HG03571 (cell line): ENCODE data around the gene SEZ6L2.
"Not testable (repeated sequence)": the region's sequence is repeated elsewhere in the genome, so short reads cannot be mapped to it uniquely, and the experiment has no call there.

Source experiments
- ATAC-seq: cut with Tn5 transposase; IDR thresholded peaks from one replicate; pipeline ENCODE4 v1.9.1; 2021; ENCODE audit not compliant: unreplicated experiment

The SEZ6L2 gene

GRCh38 chr16:29858149-29858849 lies 41.1 kb downstream of the SEZ6L2 start:
- ATAC-seq: no peak

- ATAC-seq: no peak
These were observed 42.1 kb downstream of the SEZ6L2 start for GRCh38 chr16:29857133-29857760.

GRCh38 chr16:29854520-29855100 lies 44.7 kb downstream of the SEZ6L2 start:
- ATAC-seq: no peak

GRCh38 chr16:29852654-29853053 lies 46.7 kb downstream of the SEZ6L2 start:
- no peak for ATAC-seq

GRCh38 chr16:29850998-29851397 lies 48.4 kb downstream of the SEZ6L2 start:
- no peak for ATAC-seq

- ATAC-seq: no peak
These were observed 49.8 kb downstream of the SEZ6L2 start for GRCh38 chr16:29849505-29849904.

- no peak for ATAC-seq
These were observed 50.7 kb downstream of the SEZ6L2 start for GRCh38 chr16:29848420-29849297.

- ATAC-seq: no peak
These were observed 53.7 kb downstream of the SEZ6L2 start for GRCh38 chr16:29845656-29846055.

GRCh38 chr16:29844575-29845331 lies 54.6 kb downstream of the SEZ6L2 start:
- no peak for ATAC-seq

GRCh38 chr16:29843931-29844330 lies 55.4 kb downstream of the SEZ6L2 start:
- ATAC-seq: no peak

GRCh38 chr16:29842732-29843346 lies 56.5 kb downstream of the SEZ6L2 start:
- no peak for ATAC-seq

- no peak for ATAC-seq
These were observed 57.7 kb downstream of the SEZ6L2 start for GRCh38 chr16:29841631-29842030.

GRCh38 chr16:29840240-29840639 lies 59.1 kb downstream of the SEZ6L2 start:
- ATAC-seq: no peak

- ATAC-seq: no peak
These were observed 59.5 kb downstream of the SEZ6L2 start for GRCh38 chr16:29839822-29840221.

GRCh38 chr16:29837841-29838240 lies 61.5 kb downstream of the SEZ6L2 start:
- no peak for ATAC-seq

- no peak for ATAC-seq
These were observed 62.7 kb downstream of the SEZ6L2 start for GRCh38 chr16:29836623-29837022.

GRCh38 chr16:29835926-29836325 lies 63.4 kb downstream of the SEZ6L2 start:
- no peak for ATAC-seq

- ATAC-seq: no peak
These were observed 65.3 kb downstream of the SEZ6L2 start for GRCh38 chr16:29834079-29834478.

GRCh38 chr16:29833219-29833618 lies 66.1 kb downstream of the SEZ6L2 start:
- not testable (repeated sequence) for ATAC-seq

GRCh38 chr16:29831490-29831889 lies 67.9 kb downstream of the SEZ6L2 start:
- no peak for ATAC-seq
